Skeletal muscle tissue (tissue), 4 donors: ENCODE measurements around the gene COPZ1. TPM values are rescaled to one million over a fixed set of nuclear protein-coding genes. Genes with fewer than 3 reads are reported as not detected.
"Not testable (repeated sequence)": the region's sequence is repeated elsewhere in the genome, so short reads cannot be mapped to it uniquely, and the experiment has no call there.

Experiments
- H3K27ac ChIP-seq: one replicate; pipeline ENCODE4 v1.7.0; 2013; ENCODE audit warnings: mild to moderate bottlenecking, low read depth, low read length, inconsistent platforms
- H3K27me3 ChIP-seq, 3 donors: one replicate each; pipeline ENCODE4 v1.7.0; 2013; ENCODE audit warnings: low read length in 3 of 3; ENCODE audit not compliant: control insufficient read depth in 3 of 3, insufficient read depth in 3 of 3
- H3K36me3 ChIP-seq, 3 donors: one replicate each; pipeline ENCODE4 v1.7.0; 2013; ENCODE audit warnings: low read length in 3 of 3; ENCODE audit not compliant: control insufficient read depth in 3 of 3, insufficient read depth in 3 of 3
- H3K4me1 ChIP-seq, 3 donors: one replicate each; pipeline ENCODE4 v1.7.0; 2013; ENCODE audit warnings: low read length in 3 of 3, mild to moderate bottlenecking in 3 of 3; ENCODE audit not compliant: control insufficient read depth in 3 of 3, insufficient read depth in 3 of 3
- H3K4me3 ChIP-seq, 3 donors: one replicate each; pipeline ENCODE4 v1.7.0; 2013; ENCODE audit warnings: low read length in 3 of 3
- H3K9ac ChIP-seq, 3 donors: one replicate each; pipeline ENCODE4 v1.7.0; 2013; ENCODE audit warnings: low read length in 3 of 3, mild to moderate bottlenecking in 3 of 3, moderate library complexity in 2 of 3, low read depth in 1 of 3
- H3K9me3 ChIP-seq, 3 donors: one replicate each; pipeline ENCODE4 v1.7.0; 2013; ENCODE audit warnings: low read length in 3 of 3; ENCODE audit not compliant: control insufficient read depth in 3 of 3
- total RNA-seq: library from RNA; depleted of rRNA; stranded (reverse); fragments of >200 nt; gene quantifications from one replicate; pipeline ENCODE4 v1.2.3, GENCODE V29; 2014
- donor health status: Osteomylitis.

Gene COPZ1
- total RNA-seq, 1 donor from 2014 or later, result 62.6 TPM

- peaks cover 36 to 60% (median 49%) of the 10 kb centered on the region in 3 donors for H3K36me3 ChIP-seq
- H3K9ac ChIP-seq, result peak overlapping the region; percentile 27 to 96 (median 43)
- H3K4me1 ChIP-seq, result peaks cover 70 to 76% (median 72%) of the 10 kb centered on the region in 3 donors
- H3K9me3 ChIP-seq, result no peaks in the 10 kb centered on the region
- H3K4me3 ChIP-seq, result peak overlapping the region; percentile 16 to 89 (median 32)
- H3K27me3 ChIP-seq, result no peaks in the 10 kb centered on the region
- H3K27ac ChIP-seq, result no peak overlapping the region
Observed at GRCh38 chr12:54282949-54283593, 41.9 kb upstream of the COPZ1 start.

GRCh38 chr12:54284070-54284780 is 40.7 kb upstream of the COPZ1 start:
- H3K27ac ChIP-seq, H3K9me3 ChIP-seq, H3K27me3 ChIP-seq: not testable (repeated sequence)
- H3K4me1 ChIP-seq, result peaks cover 64 to 79% (median 68%) of the 10 kb centered on the region in 3 donors
- H3K4me3 ChIP-seq, result peak overlapping the region in 1 of 3 donors; percentile 17
- H3K36me3 ChIP-seq, result peaks cover 36 to 60% (median 52%) of the 10 kb centered on the region in 3 donors
- H3K9ac ChIP-seq, result peak overlapping the region in 2 of 3 donors; percentile 34 to 52

- H3K27ac ChIP-seq, result no peak overlapping the region
- H3K27me3 ChIP-seq, result no peaks in the 10 kb centered on the region
- peaks cover 65 to 78% (median 67%) of the 10 kb centered on the region in 3 donors for H3K4me1 ChIP-seq
- peak overlapping the region in 1 of 3 donors; percentile 36 for H3K9ac ChIP-seq
- peaks cover 36 to 60% (median 52%) of the 10 kb centered on the region in 3 donors for H3K36me3 ChIP-seq
- H3K9me3 ChIP-seq, result no peaks in the 10 kb centered on the region
- H3K4me3 ChIP-seq, result peak overlapping the region in 1 of 3 donors; percentile 23
Observed at GRCh38 chr12:54285150-54286041, 39.5 kb upstream of the COPZ1 start.

GRCh38 chr12:54286042-54287030 is 38.6 kb upstream of the COPZ1 start:
- peak overlapping the region; percentile 6 for H3K27ac ChIP-seq
- peaks cover 36 to 58% (median 52%) of the 10 kb centered on the region in 3 donors for H3K36me3 ChIP-seq
- peak overlapping the region in 1 of 3 donors; percentile 23 for H3K4me3 ChIP-seq
- no peaks in the 10 kb centered on the region for H3K27me3 ChIP-seq
- no peaks in the 10 kb centered on the region for H3K9me3 ChIP-seq
- peaks cover 65 to 74% (median 66%) of the 10 kb centered on the region in 3 donors for H3K4me1 ChIP-seq
- no peak overlapping the region for H3K9ac ChIP-seq

- peak overlapping the region in 1 of 3 donors; percentile 38 for H3K9ac ChIP-seq
- peaks cover 54 to 62% (median 56%) of the 10 kb centered on the region in 3 donors for H3K4me1 ChIP-seq
- H3K27ac ChIP-seq, result peak overlapping the region; percentile 15
- H3K4me3 ChIP-seq, result peak overlapping the region in 2 of 3 donors; percentile 12 to 36
- peaks cover 29 to 47% (median 45%) of the 10 kb centered on the region in 3 donors for H3K36me3 ChIP-seq
- no peaks in the 10 kb centered on the region for H3K9me3 ChIP-seq
- no peaks in the 10 kb centered on the region for H3K27me3 ChIP-seq
Observed at GRCh38 chr12:54287261-54288157, 37.4 kb upstream of the COPZ1 start.

- Histone ChIP-seq H3K4me3 (no peak overlapping the region), H3K9ac (no peak overlapping the region), H3K4me1 (peaks cover 12 to 19% (median 14%) of the 10 kb centered on the region in 3 donors), H3K9me3 (no peaks in the 10 kb centered on the region), H3K27me3 (no peaks in the 10 kb centered on the region), H3K36me3 (peaks cover 4 to 6% (median 6%) of the 10 kb centered on the region in 3 donors), H3K27ac (no peak overlapping the region)
Observed at GRCh38 chr12:54292083-54292930, 32.6 kb upstream of the COPZ1 start.

- Histone ChIP-seq H3K9me3 (no peaks in the 10 kb centered on the region), H3K9ac (no peak overlapping the region), H3K27me3 (no peaks in the 10 kb centered on the region), H3K36me3 (peaks cover 0 to 2% (median 0%) of the 10 kb centered on the region in 3 donors), H3K4me3 (no peak overlapping the region), H3K4me1 (peaks cover 6 to 13% (median 8%) of the 10 kb centered on the region in 3 donors), H3K27ac (no peak overlapping the region)
Observed at GRCh38 chr12:54292931-54293241, 32.0 kb upstream of the COPZ1 start.
